Liver (tissue), 3 donors: Measurements from ENCODE around the gene FCRL5.

Source experiments
- CTCF ChIP-seq: fragments of 150-350 bp; IDR thresholded peaks from 2 replicates; pipeline ENCODE4 v1.5.1; 2017; ENCODE audit warnings: improper control_type of control experiment, low read depth, low read length; ENCODE audit not compliant: missing input control
- GABPA ChIP-seq, 2 donors: IDR thresholded peaks in 1 of 2; conservative IDR thresholded peaks in 1 of 2; 2 replicates each; pipeline ENCODE4 v1.6.1; 2016; ENCODE audit warnings: antibody characterized with exemption in 2 of 2, mild to moderate bottlenecking in 1 of 2, moderate library complexity in 1 of 2
- HNF4A ChIP-seq, 2 donors: conservative IDR thresholded peaks; 2 replicates each; pipeline ENCODE4 v1.6.1; 2016; ENCODE audit warnings: antibody characterized with exemption in 2 of 2, mild to moderate bottlenecking in 2 of 2
- JUND ChIP-seq, 2 donors: IDR thresholded peaks; 2 replicates each; pipeline ENCODE4 v1.6.1; 2016; ENCODE audit warnings: antibody characterized with exemption in 2 of 2
- MAX ChIP-seq: IDR thresholded peaks from 2 replicates; pipeline ENCODE4 v1.6.1; 2016; ENCODE audit warnings: antibody characterized with exemption
- RAD21 ChIP-seq, 2 donors: IDR thresholded peaks; 2 replicates each; pipeline ENCODE4 v1.6.1; 2016; ENCODE audit warnings: antibody characterized with exemption in 2 of 2, mild to moderate bottlenecking in 2 of 2
- REST ChIP-seq: IDR thresholded peaks from 2 replicates; pipeline ENCODE4 v1.6.1; 2016; ENCODE audit warnings: antibody characterized with exemption, mild to moderate bottlenecking
- RXRA ChIP-seq, 2 donors: IDR thresholded peaks; 2 replicates each; pipeline ENCODE4 v1.6.1; 2017 to 2018; ENCODE audit warnings: antibody characterized with exemption in 2 of 2, mild to moderate bottlenecking in 1 of 2
- SP1 ChIP-seq: IDR thresholded peaks from 2 replicates; pipeline ENCODE4 v1.6.1; 2018; ENCODE audit warnings: antibody characterized with exemption, mild to moderate bottlenecking
- TAF1 ChIP-seq: conservative IDR thresholded peaks from 2 replicates; pipeline ENCODE4 v1.6.1; 2016; ENCODE audit warnings: antibody characterized with exemption, mild to moderate bottlenecking
- YY1 ChIP-seq: IDR thresholded peaks from 2 replicates; pipeline ENCODE4 v1.6.1; 2016; ENCODE audit warnings: antibody characterized with exemption, mild to moderate bottlenecking
- TF ChIP-seq, protein P1 (sequence below): IDR thresholded peaks from 2 replicates; pipeline ENCODE4 v1.6.1; 2016; ENCODE audit warnings: antibody characterized with exemption
- donor health status: healthy.
- donor health status: healthy.

GRCh38 chr1:157512036-157512969 lies 40.0 kb downstream of the FCRL5 start:
- no peak for TF ChIP-seq RAD21 (IDR thresholded peaks at IDR 0.05)
- TF ChIP-seq CTCF: no peak
- TF ChIP-seq JUND (IDR thresholded peaks at IDR 0.05): no peak
- TF ChIP-seq HNF4A (conservative IDR thresholded peaks at IDR 0.05): no peak
- TF ChIP-seq GABPA (IDR thresholded peaks at IDR 0.05 in 1 of 2, conservative IDR thresholded peaks at IDR 0.05 in 1 of 2): no peak
- no peak for TF ChIP-seq REST
- TF ChIP-seq MAX: no peak
- no peak for TF ChIP-seq TAF1
- no peak for TF ChIP-seq SP1
- no peak for TF ChIP-seq RXRA (IDR thresholded peaks at IDR 0.05)
- no peak for TF ChIP-seq YY1
- TF ChIP-seq, protein P1, sequence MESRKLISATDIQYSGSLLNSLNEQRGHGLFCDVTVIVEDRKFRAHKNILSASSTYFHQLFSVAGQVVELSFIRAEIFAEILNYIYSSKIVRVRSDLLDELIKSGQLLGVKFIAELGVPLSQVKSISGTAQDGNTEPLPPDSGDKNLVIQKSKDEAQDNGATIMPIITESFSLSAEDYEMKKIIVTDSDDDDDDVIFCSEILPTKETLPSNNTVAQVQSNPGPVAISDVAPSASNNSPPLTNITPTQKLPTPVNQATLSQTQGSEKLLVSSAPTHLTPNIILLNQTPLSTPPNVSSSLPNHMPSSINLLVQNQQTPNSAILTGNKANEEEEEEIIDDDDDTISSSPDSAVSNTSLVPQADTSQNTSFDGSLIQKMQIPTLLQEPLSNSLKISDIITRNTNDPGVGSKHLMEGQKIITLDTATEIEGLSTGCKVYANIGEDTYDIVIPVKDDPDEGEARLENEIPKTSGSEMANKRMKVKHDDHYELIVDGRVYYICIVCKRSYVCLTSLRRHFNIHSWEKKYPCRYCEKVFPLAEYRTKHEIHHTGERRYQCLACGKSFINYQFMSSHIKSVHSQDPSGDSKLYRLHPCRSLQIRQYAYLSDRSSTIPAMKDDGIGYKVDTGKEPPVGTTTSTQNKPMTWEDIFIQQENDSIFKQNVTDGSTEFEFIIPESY: no peak
